HUDEP-2 (cell line): ENCODE data around the gene KIF3C.
"Not testable (repeated sequence)": the region's sequence is repeated elsewhere in the genome, so short reads cannot be mapped to it uniquely, and the experiment has no call there.

Source experiments
- DNase-seq, 76 experiments: peaks; one replicate each; lab custom pipeline; 2025; ENCODE audit not compliant: unreplicated experiment in 76 of 76; lab: John Stamatoyannopoulos, UW

Gene KIF3C

GRCh38 chr2:25982273-25982967 is at the start of gene KIF3C:
Gene KIF3C (minus strand): TSS chr2:25982497. CDS start chr2:25981917, 580 bp downstream.
- peak in 29 of 76 experiments; percentile 7 to 48 (median 28) for DNase-seq

- DNase-seq, result not testable (repeated sequence)
These were observed 45.8 kb upstream of the KIF3C start for GRCh38 chr2:26028083-26028482.

GRCh38 chr2:26025509-26025908 is 43.2 kb upstream of the KIF3C start:
- DNase-seq, result no peak

- DNase-seq, result no peak
These were observed 42.0 kb upstream of the KIF3C start for GRCh38 chr2:26024260-26024659.

GRCh38 chr2:26020231-26020640 is 37.9 kb upstream of the KIF3C start:
- DNase-seq, result no peak

- peak in 73 of 76 experiments; percentile 14 to 85 (median 67) for DNase-seq
These were observed 36.1 kb upstream of the KIF3C start for GRCh38 chr2:26018184-26019055.

- DNase-seq, result no peak
These were observed 35.3 kb upstream of the KIF3C start for GRCh38 chr2:26017464-26018183.

GRCh38 chr2:26016706-26017045 is 34.4 kb upstream of the KIF3C start:
- DNase-seq, result not testable (repeated sequence)

- DNase-seq, result no peak
These were observed 33.9 kb upstream of the KIF3C start for GRCh38 chr2:26016012-26016705.

- DNase-seq, result no peak
These were observed 31.4 kb upstream of the KIF3C start for GRCh38 chr2:26013668-26014067.

GRCh38 chr2:26011990-26012856 is 29.9 kb upstream of the KIF3C start:
- DNase-seq, result peak in 22 of 76 experiments; percentile 4 to 56 (median 16)

- no peak for DNase-seq
These were observed 29.3 kb upstream of the KIF3C start for GRCh38 chr2:26011609-26011989.

GRCh38 chr2:26010943-26011342 is 28.6 kb upstream of the KIF3C start:
- no peak for DNase-seq

GRCh38 chr2:26009567-26009963 is 27.3 kb upstream of the KIF3C start:
- DNase-seq, result no peak

GRCh38 chr2:26008851-26009566 is 26.7 kb upstream of the KIF3C start:
- peak in 43 of 76 experiments; percentile 5 to 64 (median 27) for DNase-seq

- no peak for DNase-seq
These were observed 25.8 kb upstream of the KIF3C start for GRCh38 chr2:26008095-26008494.

GRCh38 chr2:26002632-26003310 is 20.5 kb upstream of the KIF3C start:
- no peak for DNase-seq

- DNase-seq, result no peak
These were observed 19.6 kb upstream of the KIF3C start for GRCh38 chr2:26001743-26002351.
